ENCODE results near the gene SEPTIN6.

GRCh38 chrX:119686087-119686691 is 6.8 kb downstream of the SEPTIN6 start:
- TF ChIP-seq SP2 (CRISPR knock-in tag; IDR thresholded peaks at IDR 0.05) = no peak
- no peak for TF ChIP-seq ZNF160 (CRISPR knock-in tag; IDR thresholded peaks at IDR 0.05)
- TF ChIP-seq ZNF101 (CRISPR knock-in tag; IDR thresholded peaks at IDR 0.05; ENCODE audit: borderline replicate concordance, low read depth) = no peak
- TF ChIP-seq POLR2A (IDR thresholded peaks at IDR 0.05; ENCODE audit: insufficient read depth in 1 of 2, low read depth in 2 of 2, low read length in 2 of 2) = no peak
- no peak for TF ChIP-seq MXI1 (IDR thresholded peaks at IDR 0.05; ENCODE audit: borderline replicate concordance, low read depth, low read length)
- no peak for TF ChIP-seq PAXIP1 (CRISPR knock-in tag; conservative IDR thresholded peaks at IDR 0.05)
- no peak for TF ChIP-seq SP1 (IDR thresholded peaks at IDR 0.05)
- TF ChIP-seq SP1 (CRISPR knock-in tag; IDR thresholded peaks at IDR 0.05) = no peak
- TF ChIP-seq EZH2 (conservative IDR thresholded peaks at IDR 0.05; ENCODE audit: low read depth, low read length) = no peak
- TF ChIP-seq USF2 (IDR thresholded peaks at IDR 0.05; ENCODE audit: low read depth, low read length) = no peak
- TF ChIP-seq USF2 (CRISPR knock-in tag; IDR thresholded peaks at IDR 0.05; ENCODE audit: borderline replicate concordance) = no peak
- no peak for TF ChIP-seq FOXA1 (IDR thresholded peaks at IDR 0.05)
- TF ChIP-seq FOXA1 (CRISPR knock-in tag; IDR thresholded peaks at IDR 0.05) = no peak

Measured in HepG2 (cell line).